IMR-90 (cell line): ENCODE measurements around the gene KRTAP4-12. TPM values are rescaled to one million over a fixed set of nuclear protein-coding genes. Genes with fewer than 3 reads are reported as not detected.

Experiments
- ATAC-seq: fragments of 200-7000 bp; cut with Tn5 transposase; 2 replicates; pipeline ENCODE4 v1.9.1; 2020; ENCODE audit warnings: low read depth, mild to moderate bottlenecking, moderate library complexity
- BruUV-seq: library from RNA; stranded (reverse); fragments of 400-500 nt; replicated peaks from 2 replicates; lab custom pipeline; 2021; lab: Mats Ljungman, UMichigan
- CTCF ChIA-PET: fragments of 300-600 bp; formaldehyde crosslinking; extraction: SDS; loops from one replicate; lab custom pipeline; 2021; ENCODE audit warnings: antibody characterized with exemption; lab: Yijun Ruan, JAX
- POLR2A ChIA-PET: fragments of 300-600 bp; sonication (Branson Sonifier 250); formaldehyde crosslinking; loops from one replicate; lab custom pipeline; 2022; ENCODE audit warnings: antibody characterized with exemption; ENCODE audit not compliant: unreplicated experiment; lab: Charles Lee
- DNase-seq: peaks from one replicate; pipeline ENCODE4 v3.0.0; 2013
- H2AFZ ChIP-seq: replicated peaks from 2 replicates; pipeline ENCODE3; 2013; ENCODE audit warnings: low read length, mild to moderate bottlenecking; ENCODE audit not compliant: poor library complexity
- H2AK5ac ChIP-seq: 2 replicates; pipeline ENCODE4 v1.6.1; 2013; ENCODE audit warnings: low read depth, low read length, inconsistent platforms
- H2AK9ac ChIP-seq: replicated peaks from 2 replicates; pipeline ENCODE3; 2013; ENCODE audit warnings: mild to moderate bottlenecking, low read depth, low read length, moderate library complexity; ENCODE audit not compliant: poor library complexity
- H2BK120ac ChIP-seq: 2 replicates; pipeline ENCODE4 v1.6.1; 2013; ENCODE audit warnings: low read depth, low read length, inconsistent platforms
- H2BK15ac ChIP-seq: 3 replicates; pipeline ENCODE4 v1.6.1; 2013; ENCODE audit warnings: low read depth, low read length, inconsistent platforms
- H2BK20ac ChIP-seq: 2 replicates; pipeline ENCODE4 v1.6.1; 2013; ENCODE audit warnings: low read depth, mild to moderate bottlenecking, inconsistent platforms, low read length, moderate library complexity
- H2BK5ac ChIP-seq: 2 replicates; pipeline ENCODE4 v1.6.1; 2013; ENCODE audit warnings: mild to moderate bottlenecking, low read depth, low read length, inconsistent platforms; ENCODE audit not compliant: poor library complexity, severe bottlenecking
- H3K14ac ChIP-seq: replicated peaks from 2 replicates; pipeline ENCODE4 v1.6.1; 2013; ENCODE audit warnings: low read depth, low read length, inconsistent platforms
- H3K18ac ChIP-seq: 2 replicates; pipeline ENCODE4 v1.6.1; 2013; ENCODE audit warnings: low read depth, low read length, control low read depth
- H3K23ac ChIP-seq: 2 replicates; pipeline ENCODE4 v1.6.1; 2013; ENCODE audit warnings: low read depth, low read length, inconsistent platforms
- H3K27ac ChIP-seq: 2 replicates; pipeline ENCODE4 v1.5.1; 2013; ENCODE audit warnings: mild to moderate bottlenecking, control low read depth, low read length; ENCODE audit not compliant: insufficient read depth
- H3K27me3 ChIP-seq: 2 replicates; pipeline ENCODE4 v1.6.1; 2013; ENCODE audit warnings: low read length; ENCODE audit not compliant: control insufficient read depth, insufficient read depth
- H3K36me3 ChIP-seq: 2 replicates; pipeline ENCODE4 v1.6.1; 2013; ENCODE audit warnings: low read length, mixed read lengths; ENCODE audit not compliant: control insufficient read depth, insufficient read depth
- H3K4ac ChIP-seq: 2 replicates; pipeline ENCODE4 v1.6.1; 2013; ENCODE audit warnings: low read depth, low read length, inconsistent platforms
- H3K4me1 ChIP-seq: 2 replicates; pipeline ENCODE4 v1.6.1; 2013; ENCODE audit warnings: low read length, mixed read lengths; ENCODE audit not compliant: control insufficient read depth, insufficient read depth
- H3K4me2 ChIP-seq: 2 replicates; pipeline ENCODE4 v1.6.1; 2013; ENCODE audit warnings: low read depth, mild to moderate bottlenecking, control low read depth, low read length, moderate library complexity
- H3K4me3 ChIP-seq: 2 replicates; pipeline ENCODE4 v1.5.1; 2013; ENCODE audit warnings: low read depth, mild to moderate bottlenecking, control low read depth, low read length, moderate library complexity; ENCODE audit not compliant: insufficient read depth
- H3K56ac ChIP-seq: 2 replicates; pipeline ENCODE4 v1.6.1; 2013; ENCODE audit warnings: low read length, inconsistent platforms; ENCODE audit not compliant: insufficient read depth; ENCODE audit errors: extremely low read depth
- H3K79me1 ChIP-seq, 2 experiments: 2 replicates each; pipeline ENCODE4 v1.6.1; 2013; ENCODE audit warnings: low read length in 2 of 2, inconsistent platforms in 1 of 2, low read depth in 1 of 2
- H3K9ac ChIP-seq: 2 replicates; pipeline ENCODE4 v1.6.1; 2013; ENCODE audit warnings: low read depth, low read length, control low read depth
- H3K9me1 ChIP-seq: 2 replicates; pipeline ENCODE4 v1.6.1; 2013; ENCODE audit warnings: low read length, inconsistent platforms; ENCODE audit not compliant: insufficient read depth
- H3K9me3 ChIP-seq: 2 replicates; pipeline ENCODE4 v1.6.1; 2013; ENCODE audit warnings: low read length; ENCODE audit not compliant: control insufficient read depth, insufficient read depth
- H4K20me1 ChIP-seq: 2 replicates; pipeline ENCODE4 v1.6.1; 2013; ENCODE audit warnings: low read length, inconsistent platforms; ENCODE audit not compliant: insufficient read depth
- H4K5ac ChIP-seq: 2 replicates; pipeline ENCODE4 v1.6.1; 2013; ENCODE audit warnings: mild to moderate bottlenecking, low read depth, low read length, control low read depth
- H4K8ac ChIP-seq, 2 experiments: 2 replicates each; pipeline ENCODE4 v1.6.1; 2013; ENCODE audit warnings: low read depth in 2 of 2, low read length in 2 of 2, control low read depth in 1 of 2, inconsistent platforms in 1 of 2
- H4K91ac ChIP-seq: 2 replicates; pipeline ENCODE4 v1.6.1; 2013; ENCODE audit warnings: low read depth, low read length, inconsistent platforms; ENCODE audit not compliant: insufficient read depth
- BHLHE40 ChIP-seq: fragments of 150-350 bp; IDR thresholded peaks from 2 replicates; pipeline ENCODE4 v1.6.1; 2016; ENCODE audit warnings: mild to moderate bottlenecking, low read depth, low read length
- CEBPB ChIP-seq: IDR thresholded peaks from 2 replicates; pipeline ENCODE4 v1.6.1; 2012; ENCODE audit warnings: low read depth, low read length, improper control_type of control experiment
- CHD1 ChIP-seq: IDR thresholded peaks from 2 replicates; pipeline ENCODE4 v1.6.1; 2012; ENCODE audit warnings: low read depth, low read length, improper control_type of control experiment
- CTCF ChIP-seq: conservative IDR thresholded peaks from 2 replicates; pipeline ENCODE4 v1.5.1; 2012; ENCODE audit warnings: mild to moderate bottlenecking, low read depth, low read length, improper control_type of control experiment
- FOS ChIP-seq: fragments of 150-350 bp; IDR thresholded peaks from 2 replicates; pipeline ENCODE4 v1.6.1; 2016; ENCODE audit warnings: low read depth, low read length
- MAFK ChIP-seq: IDR thresholded peaks from 2 replicates; pipeline ENCODE4 v1.6.1; 2012; ENCODE audit warnings: low read depth, low read length, improper control_type of control experiment
- MAZ ChIP-seq: IDR thresholded peaks from 2 replicates; pipeline ENCODE4 v1.6.1; 2012; ENCODE audit warnings: low read depth, mild to moderate bottlenecking, low read length, improper control_type of control experiment, moderate library complexity, borderline replicate concordance
- MXI1 ChIP-seq: IDR thresholded peaks from 2 replicates; pipeline ENCODE4 v1.6.1; 2012; ENCODE audit warnings: low read depth, mild to moderate bottlenecking, low read length, moderate library complexity, borderline replicate concordance
- NFE2L2 ChIP-seq: fragments of 150-350 bp; IDR thresholded peaks from 2 replicates; pipeline ENCODE4 v1.6.1; 2016; ENCODE audit warnings: low read depth, mild to moderate bottlenecking, low read length
- POLR2A ChIP-seq: IDR thresholded peaks from 2 replicates; pipeline ENCODE4 v1.6.1; 2012; ENCODE audit warnings: mild to moderate bottlenecking, low read depth, low read length
- RAD21 ChIP-seq: IDR thresholded peaks from 2 replicates; pipeline ENCODE4 v1.6.1; 2012; ENCODE audit warnings: low read length, improper control_type of control experiment
- RCOR1 ChIP-seq: IDR thresholded peaks from 2 replicates; pipeline ENCODE4 v1.6.1; 2012; ENCODE audit warnings: mild to moderate bottlenecking, low read length, improper control_type of control experiment; ENCODE audit not compliant: insufficient replicate concordance
- RFX5 ChIP-seq: IDR thresholded peaks from 2 replicates; pipeline ENCODE4 v1.8.0; 2012; ENCODE audit warnings: low read depth, mild to moderate bottlenecking, low read length, moderate library complexity
- SMC3 ChIP-seq: fragments of 150-350 bp; IDR thresholded peaks from 2 replicates; pipeline ENCODE4 v1.6.1; 2016; ENCODE audit warnings: low read depth, mild to moderate bottlenecking, antibody characterized with exemption, low read length, moderate library complexity
- USF2 ChIP-seq: fragments of 150-350 bp; IDR thresholded peaks from 2 replicates; pipeline ENCODE4 v1.6.1; 2017; ENCODE audit warnings: mild to moderate bottlenecking, antibody characterized with exemption, low read length, low read depth
- WGBS, 2 experiments: methylation state at CpG; one replicate each; pipeline versions ENCODE4 v1.1.5 to v1.1.7; 2013; ENCODE audit warnings: missing lambda C conversion rate in 2 of 2; ENCODE audit not compliant: insufficient read length in 1 of 2; ENCODE audit errors: extremely low coverage in 2 of 2; 5-methylcytosine and 5-hydroxymethylcytosine counted together
- dilution Hi-C: fragments of 300-500 bp; cut with HindIII; formaldehyde crosslinking; loops from one replicate; pipeline ENCODE4 v1.14.3; 2018; ENCODE audit warnings: low sequenced_read_pairs; ENCODE audit not compliant: unreplicated experiment
- in situ Hi-C: fragments of 300-500 bp; cut with MboI; formaldehyde crosslinking; loops from 3 replicates; pipeline ENCODE4 v1.14.3; 2019; ENCODE audit warnings: low sequenced_read_pairs, inconsistent platforms, mixed read lengths
- intact Hi-C: fragments of 100-400 bp; cut with micrococcal nuclease; formaldehyde crosslinking; loops from 2 replicates; pipeline ENCODE4 v1.10.0; 2022
- polyA plus RNA-seq, 3 experiments: library from polyadenylated mRNA; depleted of rRNA; stranded (reverse); fragments of >200 nt; gene quantifications; 2 replicates each; pipeline ENCODE4 v1.2.3, GENCODE V29; 2012; ENCODE audit warnings: low replicate concordance in 1 of 3
- total RNA-seq: library from RNA; depleted of rRNA; stranded (reverse); fragments of >200 nt; gene quantifications from 2 replicates; pipeline ENCODE4 v1.2.3, GENCODE V29; 2012
- TF ChIP-seq, protein P1 (sequence below): fragments of 150-350 bp; IDR thresholded peaks from 2 replicates; pipeline ENCODE4 v1.6.1; 2016; ENCODE audit warnings: low read depth, mild to moderate bottlenecking, low read length, moderate library complexity, borderline replicate concordance

KRTAP4-12 gene
- total and polyA plus RNA-seq, 2 of the 4 experiments (the other 2 are of a cell fraction): 0.18 to 1.1 TPM

- Histone ChIP-seq H4K20me1 (no peaks in the 10 kb centered on the region), H3K9me3 (peaks cover 3% of the 10 kb centered on the region; the same call in 1 of the 2 replicates), H2BK120ac (no peak overlapping the region), H3K36me3 (no peaks in the 10 kb centered on the region), H4K5ac (no peak overlapping the region), H3K27me3 (no peaks in the 10 kb centered on the region; the same call in 1 of the 2 replicates), H3K4me1 (no peaks in the 10 kb centered on the region), H3K4me2 (no peak overlapping the region), H3K18ac (no peak overlapping the region), H2AK5ac (no peak overlapping the region), H3K9ac (no peak overlapping the region), H3K27ac (no peak overlapping the region), H3K4ac (no peak overlapping the region), H4K8ac (no peak overlapping the region; a peak in 1 of 4 replicates), H4K91ac (no peak overlapping the region), H3K14ac (no peak overlapping the region), H2BK20ac (no peak overlapping the region), H3K23ac (no peak overlapping the region), H3K9me1 (no peaks in the 10 kb centered on the region), H3K4me3 (no peak overlapping the region), H2AK9ac (no peak overlapping the region), H3K79me1 (no peaks in the 10 kb centered on the region), H3K56ac (no peak overlapping the region), H2BK5ac (no peak overlapping the region), H2AFZ (no peak overlapping the region), H2BK15ac (0 out of 3 replicates have a peak overlapping the region, but pooled peaks have one; percentile 39)
- no CpG with 5 or more reads among the region's 2 CpGs for WGBS, 2 experiments
- POLR2A ChIA-PET: no interaction called here
- no peak for TF ChIP-seq USF2
- no peak for TF ChIP-seq BHLHE40
- TF ChIP-seq POLR2A: no peak
- TF ChIP-seq FOS: no peak
- no peak for TF ChIP-seq RCOR1
- no peak for TF ChIP-seq RFX5
- no peak for TF ChIP-seq SMC3
- no peak for TF ChIP-seq CTCF
- TF ChIP-seq RAD21: no peak
- no peak for TF ChIP-seq MAFK
- TF ChIP-seq MXI1: no peak
- no peak for TF ChIP-seq MAZ
- no peak for TF ChIP-seq CEBPB
- TF ChIP-seq, protein P1, sequence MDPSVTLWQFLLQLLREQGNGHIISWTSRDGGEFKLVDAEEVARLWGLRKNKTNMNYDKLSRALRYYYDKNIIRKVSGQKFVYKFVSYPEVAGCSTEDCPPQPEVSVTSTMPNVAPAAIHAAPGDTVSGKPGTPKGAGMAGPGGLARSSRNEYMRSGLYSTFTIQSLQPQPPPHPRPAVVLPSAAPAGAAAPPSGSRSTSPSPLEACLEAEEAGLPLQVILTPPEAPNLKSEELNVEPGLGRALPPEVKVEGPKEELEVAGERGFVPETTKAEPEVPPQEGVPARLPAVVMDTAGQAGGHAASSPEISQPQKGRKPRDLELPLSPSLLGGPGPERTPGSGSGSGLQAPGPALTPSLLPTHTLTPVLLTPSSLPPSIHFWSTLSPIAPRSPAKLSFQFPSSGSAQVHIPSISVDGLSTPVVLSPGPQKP: no peak
- TF ChIP-seq NFE2L2: no peak
- TF ChIP-seq CHD1: no peak
- CTCF ChIA-PET: no interaction called here
- dilution Hi-C loops (no loop called here), intact Hi-C loops (no loop called here), in situ Hi-C loops (no loop called here)
- ATAC-seq (no peak), DNase-seq (no peak)
- no TSS peak for BruUV-seq
Observed at GRCh38 chr17:41147531-41148204, 23.7 kb upstream of the KRTAP4-12 start.
